HG03108 (cell line): Measurements from ENCODE around the gene TRAPPC3L.

Experiments
- ATAC-seq: cut with Tn5 transposase; IDR thresholded peaks from one replicate; pipeline ENCODE4 v1.9.1; 2021; ENCODE audit warnings: moderate library complexity; ENCODE audit not compliant: unreplicated experiment

TRAPPC3L gene

GRCh38 chr6:116560130-116560529 lies 14.6 kb upstream of the TRAPPC3L start:
- ATAC-seq: no peak

GRCh38 chr6:116557893-116558292 lies 12.4 kb upstream of the TRAPPC3L start:
- no peak for ATAC-seq

GRCh38 chr6:116556814-116557415 lies 11.4 kb upstream of the TRAPPC3L start:
- ATAC-seq: no peak

- ATAC-seq: no peak
Observed at GRCh38 chr6:116556065-116556464, 10.6 kb upstream of the TRAPPC3L start.

GRCh38 chr6:116553451-116553850 lies 8.0 kb upstream of the TRAPPC3L start, which contains the start of gene CALHM4:
Gene CALHM4, plus strand, starts transcription at chr6:116553751. Its CDS starts 43 bp downstream, at chr6:116553794.
- no peak for ATAC-seq

GRCh38 chr6:116550796-116551195 lies 5.3 kb upstream of the TRAPPC3L start:
- ATAC-seq: no peak

GRCh38 chr6:116547358-116547757 lies 1.9 kb upstream of the TRAPPC3L start:
- no peak for ATAC-seq

GRCh38 chr6:116543149-116543548 lies 2.3 kb downstream of the TRAPPC3L start:
- ATAC-seq: no peak

- no peak for ATAC-seq
Observed at GRCh38 chr6:116542426-116542825, 3.1 kb downstream of the TRAPPC3L start.

GRCh38 chr6:116536216-116536621 lies 9.3 kb downstream of the TRAPPC3L start:
- ATAC-seq: peak; percentile 52

- no peak for ATAC-seq
Observed at GRCh38 chr6:116535109-116535508, 10.4 kb downstream of the TRAPPC3L start.

GRCh38 chr6:116533233-116533957 lies 12.1 kb downstream of the TRAPPC3L start:
- no peak for ATAC-seq

- ATAC-seq: peak; percentile 70
Observed at GRCh38 chr6:116531675-116532570, 13.6 kb downstream of the TRAPPC3L start.

- ATAC-seq: no peak
Observed at GRCh38 chr6:116530436-116530835, 15.0 kb downstream of the TRAPPC3L start.

GRCh38 chr6:116529466-116530290 lies 15.8 kb downstream of the TRAPPC3L start:
- no peak for ATAC-seq

- ATAC-seq: no peak
Observed at GRCh38 chr6:116528780-116529179, 16.7 kb downstream of the TRAPPC3L start.

GRCh38 chr6:116528133-116528532 lies 17.4 kb downstream of the TRAPPC3L start:
- no peak for ATAC-seq

- no peak for ATAC-seq
Observed at GRCh38 chr6:116524236-116524635, 21.2 kb downstream of the TRAPPC3L start.

GRCh38 chr6:116522896-116523295 lies 22.6 kb downstream of the TRAPPC3L start:
- ATAC-seq: no peak

GRCh38 chr6:116518621-116519368 lies 26.7 kb downstream of the TRAPPC3L start:
- no peak for ATAC-seq
